Left cardiac atrium (tissue), 4 donors: ENCODE data around the gene NFAM1. TPM values are rescaled to one million over a fixed set of nuclear protein-coding genes. Genes with fewer than 3 reads are reported as not detected.

Source experiments
- ATAC-seq, 2 donors: fragments of 200-7000 bp; cut with Tn5 transposase; one replicate each; pipeline ENCODE4 v1.9.1; 2020; ENCODE audit warnings: mild to moderate bottlenecking in 2 of 2, moderate library complexity in 2 of 2
- DNase-seq: peaks from one replicate; pipeline ENCODE4 v3.0.0-alpha.2; 2020
- intact Hi-C, 2 donors: fragments of 100-400 bp; cut with DNase I; formaldehyde crosslinking; loops; one replicate each; pipeline versions ENCODE4 v1.14.1 to v1.15.1; 2022 to 2023
- total RNA-seq, 2 donors: library from RNA; stranded (reverse); fragmentation: NEBNext Ultra II Directional; extraction: Animal tissue kit (Norgen Biotek cat#: 25700); gene quantifications; one replicate each; pipeline ENCODE4 v1.2.1, GENCODE V29; 2021
- donor health status: DM: no; HTN: yes; CAD: no.
- donor health status: DM: no; HTN: yes; CAD: no; lungs with severe emphysema.
- donor health status: DM: yes; HTN: yes; CAD: no.
- donor health status: Dilated cardiomyopathy.

Gene NFAM1
- total RNA-seq, 2 donors from 2014 or later: 2.6 to 5.1 TPM

DNA sequence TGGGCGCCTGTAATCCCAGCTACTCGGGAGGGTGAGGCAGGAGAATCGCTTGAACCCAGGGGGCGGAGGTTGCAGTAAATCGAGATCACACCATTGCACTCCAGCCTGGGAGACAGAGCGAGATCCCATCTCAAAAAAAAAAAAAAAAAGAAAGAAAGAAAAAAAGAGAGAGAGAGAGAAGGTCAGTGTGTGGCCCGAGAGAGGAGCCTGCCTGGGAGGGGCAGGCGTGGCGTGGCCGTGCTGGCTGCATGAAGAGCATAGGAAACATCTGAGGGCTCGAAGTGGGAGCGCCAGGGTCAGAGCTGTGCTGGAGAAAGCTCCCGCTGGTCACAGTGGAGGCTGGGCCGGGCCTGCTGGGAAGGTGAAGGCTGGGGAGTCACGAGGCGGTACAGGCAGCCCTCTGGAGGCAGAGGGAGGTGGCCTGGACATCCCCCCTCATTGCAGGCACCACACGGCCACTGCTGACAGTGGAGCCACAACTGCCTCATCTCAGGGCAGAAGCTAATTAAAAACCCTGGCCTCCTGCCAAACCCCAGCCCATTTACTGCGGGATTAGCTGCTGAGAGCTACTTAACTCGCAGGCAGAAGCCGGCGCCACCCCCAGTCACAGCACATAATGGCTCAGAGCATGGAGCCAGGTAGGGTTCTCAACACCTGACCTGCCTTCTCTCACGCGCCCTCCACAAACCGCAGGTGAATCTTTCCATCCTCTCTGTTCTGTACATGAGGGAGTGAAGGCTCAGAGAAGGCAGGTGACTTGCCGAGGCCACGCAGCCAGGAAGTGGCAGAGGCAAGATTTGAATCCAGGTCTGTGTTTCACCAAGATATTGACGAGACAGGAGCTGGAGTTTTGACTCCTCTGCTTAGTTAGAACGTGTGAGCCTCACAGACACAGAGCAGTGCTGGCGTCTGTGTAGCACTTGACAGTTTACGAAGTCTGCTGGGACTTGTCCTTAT, 32.6 kb downstream of the NFAM1 start:
- peak; percentile 37 for DNase-seq
- intact Hi-C loops: no loop called here
- ATAC-seq: peak; percentile 18 to 40

DNA sequence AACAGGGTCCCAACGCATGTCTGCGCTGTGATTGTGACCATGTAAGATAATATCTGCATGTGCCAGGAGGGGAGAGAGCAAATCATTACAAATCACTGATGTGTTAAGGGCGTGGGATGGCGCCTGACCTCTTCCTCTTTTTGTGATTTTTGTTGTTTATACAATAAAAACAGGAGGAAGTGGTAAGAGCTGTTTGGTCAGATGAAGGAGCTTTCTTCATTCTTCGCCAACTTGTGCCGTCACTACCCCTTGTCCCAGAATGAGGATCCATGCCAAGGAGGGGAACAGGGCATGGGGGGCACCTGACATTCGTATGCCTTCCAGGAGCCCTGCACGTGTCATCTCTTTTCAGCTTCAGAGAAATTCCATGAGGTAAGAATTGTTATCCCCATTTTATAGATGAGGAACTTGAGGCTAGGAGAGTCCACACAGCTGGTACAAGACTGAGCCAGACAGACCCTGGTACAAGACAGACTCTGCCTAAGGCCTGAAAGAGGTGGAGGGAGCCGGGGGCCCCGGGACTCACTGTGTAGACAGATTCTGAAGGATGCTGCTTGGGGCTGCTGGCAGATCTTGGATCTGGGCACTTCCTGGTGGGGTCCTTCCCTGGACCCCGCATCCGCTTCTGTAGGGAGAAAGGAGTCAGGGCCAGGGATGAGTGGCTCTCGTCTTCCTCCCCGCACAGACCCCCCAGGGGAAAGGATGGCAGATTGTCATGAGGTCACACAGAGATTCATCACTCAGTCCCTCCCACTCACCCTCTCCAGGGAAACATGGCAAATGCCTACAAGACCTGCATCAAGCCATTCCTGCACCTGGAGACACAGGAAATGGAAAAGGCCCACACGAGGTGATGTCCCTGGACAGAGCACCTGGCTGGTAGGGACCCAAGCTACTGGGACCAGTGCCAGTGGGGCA, 34.6 kb downstream of the NFAM1 start:
- intact Hi-C loops: no loop called here
- ATAC-seq (peak; percentile 61 to 67), DNase-seq (no peak)

DNA sequence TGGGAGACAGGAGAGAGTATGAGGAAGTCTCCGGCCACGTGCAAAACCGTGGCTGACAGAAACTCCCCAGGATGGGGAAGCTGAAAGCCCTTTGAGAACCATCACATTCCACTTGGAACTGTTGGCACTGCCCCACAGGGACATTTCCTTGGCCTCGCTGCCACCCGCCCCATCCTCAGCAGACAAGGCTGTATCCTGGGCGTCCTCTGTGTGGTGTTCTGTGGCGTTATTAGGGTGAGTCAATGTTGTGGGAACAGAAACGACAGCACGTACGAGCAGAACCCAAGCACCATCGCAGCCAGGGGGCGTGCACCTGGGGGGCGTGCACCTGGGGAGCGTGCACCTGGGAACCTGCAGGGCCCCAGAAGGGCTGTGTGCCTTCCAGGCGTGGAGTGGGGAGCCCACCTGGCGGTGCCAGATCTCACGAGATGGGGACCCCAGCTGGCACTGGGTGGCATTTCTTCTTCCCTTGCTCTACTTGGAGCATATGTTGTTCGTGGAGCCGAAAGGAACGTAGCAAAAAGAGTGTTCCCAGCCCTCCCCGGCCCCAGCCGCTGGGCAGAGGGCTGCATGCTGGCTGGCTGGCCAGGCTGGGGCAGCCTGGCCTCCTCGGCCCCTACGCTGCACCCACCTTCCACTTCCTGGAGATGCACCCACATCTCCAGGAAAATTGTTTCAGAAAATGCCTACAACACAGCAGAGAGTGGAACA, 35.4 kb downstream of the NFAM1 start:
- intact Hi-C loops: no loop called here
- ATAC-seq (peak; percentile 47 to 57), DNase-seq (no peak)

DNA sequence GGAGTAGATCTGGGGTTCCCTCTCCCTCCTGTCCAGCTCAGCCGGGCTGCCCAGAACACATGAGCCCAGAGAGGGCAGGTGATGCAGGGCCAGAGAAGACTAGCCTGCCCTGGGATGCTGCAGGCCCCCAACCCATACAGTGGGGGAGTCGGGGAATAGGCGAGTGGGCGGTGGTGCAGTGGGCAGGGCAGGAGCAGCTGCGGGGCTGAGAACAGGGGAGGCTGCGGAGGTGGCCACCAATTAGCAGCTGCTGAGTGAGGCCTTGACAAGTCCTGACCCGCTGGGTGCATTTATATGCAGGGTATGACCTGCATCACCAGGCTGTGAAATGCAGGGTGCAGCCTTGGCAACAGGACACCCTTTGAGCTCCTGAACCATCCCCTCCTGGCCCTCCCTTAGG, 43.1 kb downstream of the NFAM1 start:
- DNase-seq (no peak), ATAC-seq (no peak)
- intact Hi-C loops: no loop called here

DNA sequence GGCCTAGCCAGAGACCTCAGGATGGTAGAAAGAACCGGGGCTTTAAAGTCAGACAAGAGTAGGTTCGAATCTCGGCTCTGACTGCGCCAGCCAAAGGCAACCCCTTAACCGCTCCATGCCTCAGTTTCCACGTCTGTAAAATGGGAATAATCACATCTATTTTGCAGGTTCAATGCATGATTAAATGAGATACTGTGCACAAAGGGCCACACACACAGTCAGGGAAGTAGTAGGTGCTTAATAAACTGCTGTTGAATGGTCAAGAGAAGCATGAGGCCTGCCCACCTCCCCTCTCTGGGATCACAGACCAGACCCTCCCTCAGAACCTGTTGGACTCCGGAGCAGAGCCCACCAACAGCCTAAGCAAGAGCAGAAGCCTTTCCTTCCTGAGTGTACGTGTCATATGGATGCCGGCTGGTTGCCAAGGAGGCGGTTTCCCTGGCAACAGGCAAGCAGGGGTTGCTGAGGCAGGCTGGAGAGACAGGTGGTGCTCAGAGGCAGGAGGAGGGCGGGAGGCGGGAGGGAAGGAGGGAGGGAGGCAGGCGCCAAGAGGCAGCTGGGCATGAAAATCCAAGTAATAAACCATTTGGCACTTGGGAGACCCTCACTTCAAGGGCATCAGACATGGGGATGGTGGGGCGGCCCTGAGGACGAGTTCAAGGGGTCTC, 43.9 kb downstream of the NFAM1 start:
- no peak for DNase-seq
- ATAC-seq: no peak
- intact Hi-C loops: no loop called here

DNA sequence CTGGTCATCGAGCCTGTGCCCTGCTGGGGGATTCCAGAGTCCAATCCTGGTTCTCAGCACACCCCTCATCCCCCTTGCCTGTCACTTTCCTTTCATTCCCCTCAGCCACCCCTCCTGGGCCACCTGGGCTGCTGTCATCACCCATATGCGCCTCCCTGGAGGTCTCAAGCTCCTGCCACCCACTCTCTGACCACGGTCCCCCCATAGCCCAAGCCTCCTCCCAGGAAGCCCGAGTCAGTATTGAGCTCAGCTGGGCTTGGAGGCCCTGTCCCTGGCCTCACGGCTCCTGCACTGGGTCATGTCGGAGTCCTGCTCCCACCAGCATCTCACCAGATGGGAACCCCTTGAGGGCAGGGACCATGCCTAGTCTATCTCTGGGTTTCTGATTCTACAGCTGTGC, 44.6 kb downstream of the NFAM1 start:
- intact Hi-C loops: no loop called here
- DNase-seq: no peak
- ATAC-seq: no peak

DNA sequence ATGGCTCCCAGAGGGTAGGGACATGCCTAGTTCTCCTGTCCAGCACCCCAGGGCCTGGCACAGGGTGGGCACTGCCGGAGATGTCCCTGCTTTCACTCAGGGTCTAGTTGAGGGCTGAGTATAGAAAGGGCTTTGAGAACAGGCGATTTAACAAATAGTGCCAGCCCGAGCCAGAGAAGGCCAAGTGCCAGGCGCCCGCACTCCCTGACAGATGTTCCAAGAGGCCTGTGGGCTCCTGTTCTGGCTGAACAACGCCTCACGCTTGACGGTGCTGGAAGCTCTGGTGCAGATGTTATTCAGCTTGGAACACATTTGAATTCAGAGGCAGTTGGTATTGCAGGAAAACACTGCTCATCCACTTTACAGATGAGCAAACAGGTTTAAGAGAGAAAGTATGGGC, 46.5 kb downstream of the NFAM1 start:
- intact Hi-C loops: no loop called here
- no peak for DNase-seq
- ATAC-seq: no peak

DNA sequence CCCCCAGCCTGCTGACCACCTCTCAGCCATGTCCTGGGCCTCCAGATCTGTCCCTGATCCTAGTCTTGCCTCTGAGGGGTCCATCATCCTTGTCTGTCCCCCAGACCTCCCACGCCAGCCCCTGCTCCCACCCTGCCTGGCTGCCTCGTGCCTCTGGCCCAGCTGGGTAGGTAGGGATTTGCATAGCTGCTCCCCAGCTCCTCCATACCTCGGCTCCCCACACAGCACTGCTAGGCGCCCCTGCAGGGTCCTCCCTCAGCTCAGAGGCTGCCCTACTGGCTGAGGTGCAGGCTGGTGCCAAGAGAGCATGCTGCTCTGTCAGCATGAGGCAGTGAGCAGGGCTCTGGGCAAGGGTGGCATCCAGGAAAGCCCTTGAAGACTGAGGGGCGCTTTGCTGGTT, 47.7 kb downstream of the NFAM1 start:
- DNase-seq: no peak
- intact Hi-C loops: no loop called here
- no peak for ATAC-seq

DNA sequence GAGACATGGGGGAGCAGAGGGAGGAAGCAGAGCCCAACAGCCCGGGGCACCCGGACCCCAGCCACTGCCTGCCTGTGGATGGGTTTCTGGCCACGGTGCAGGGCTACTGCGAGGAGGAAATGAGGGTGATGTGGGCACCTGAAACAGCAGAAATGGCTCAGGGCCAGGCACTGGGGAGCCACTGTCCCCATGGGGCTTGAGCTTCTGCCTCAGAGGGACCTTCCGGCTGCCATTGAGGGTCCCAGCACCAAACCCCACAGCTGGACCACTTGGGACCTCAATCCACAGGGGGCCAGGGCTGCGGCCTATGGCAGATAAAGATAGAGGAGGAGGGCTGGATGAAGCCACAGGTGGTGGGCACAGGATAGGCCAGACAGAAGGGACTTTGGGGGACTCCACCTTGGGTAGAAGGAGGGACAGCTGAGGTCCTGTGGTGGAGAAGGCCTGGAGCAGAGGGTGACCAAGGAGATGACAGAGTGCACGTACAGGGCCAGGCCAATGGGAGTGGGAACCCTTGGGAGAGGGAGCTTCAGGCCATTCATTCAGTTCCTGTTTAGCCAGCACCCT, 48.3 kb downstream of the NFAM1 start:
- DNase-seq: no peak
- intact Hi-C loops: no loop called here
- ATAC-seq: no peak

DNA sequence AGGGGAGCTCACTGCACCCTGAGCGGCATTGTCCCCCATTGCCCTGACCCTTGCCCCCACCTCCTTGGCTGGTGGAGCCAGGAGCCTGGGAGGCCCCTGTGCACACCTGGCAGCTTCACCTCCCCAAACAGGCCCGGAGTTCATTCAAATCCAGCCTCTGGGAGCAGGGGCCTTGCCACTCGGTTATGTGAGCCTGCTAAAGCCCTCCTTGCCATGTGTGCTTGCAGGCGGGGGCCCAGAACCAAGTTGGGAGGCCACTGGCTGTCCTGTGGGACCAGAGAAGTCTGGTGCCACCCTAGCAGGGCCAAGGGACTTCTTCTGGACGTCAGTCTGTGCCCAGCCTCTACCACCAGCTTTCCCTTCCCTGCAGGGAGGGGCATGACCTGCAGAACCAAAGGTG, 48.9 kb downstream of the NFAM1 start:
- DNase-seq (no peak), ATAC-seq (no peak)
- intact Hi-C loops: no loop called here

DNA sequence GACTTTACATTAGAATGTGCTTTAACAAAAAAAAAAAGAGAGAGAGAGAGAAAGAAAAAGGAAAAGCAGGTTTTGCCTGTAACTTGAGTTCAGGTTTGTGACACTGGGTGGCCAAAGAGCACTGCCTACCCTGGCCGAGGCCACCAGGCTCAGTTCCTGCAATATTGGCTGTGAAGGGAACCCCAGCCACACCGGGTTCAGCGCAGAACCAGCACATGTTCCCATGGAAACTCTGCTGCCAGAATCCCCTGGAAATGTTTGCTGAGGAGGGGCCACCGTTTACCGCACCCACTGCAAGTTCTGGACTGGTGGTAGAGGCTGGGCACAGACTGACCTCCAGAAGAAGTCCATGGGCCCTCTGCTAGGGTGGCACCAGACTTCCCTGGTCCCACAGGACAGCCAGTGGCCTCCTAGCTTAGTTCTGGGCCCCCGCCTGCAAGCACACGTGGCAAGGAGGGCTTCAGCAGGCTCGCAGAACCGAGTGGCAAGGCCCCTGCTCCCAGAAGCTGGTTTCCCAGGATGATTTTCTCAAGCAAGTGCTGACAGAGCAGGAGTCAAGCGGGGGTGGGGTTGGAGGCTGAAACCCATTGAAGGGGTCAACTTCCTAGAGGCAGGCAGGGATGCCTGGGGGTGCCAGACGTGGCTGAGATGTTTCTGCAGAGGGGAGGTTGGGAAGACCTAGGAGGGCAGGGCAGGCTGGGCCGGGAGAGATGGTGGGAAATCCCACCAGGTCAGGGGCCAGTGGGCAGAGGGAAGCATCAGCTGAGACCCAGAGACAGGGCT, 51.2 kb downstream of the NFAM1 start:
- ATAC-seq: no peak
- no peak for DNase-seq
- intact Hi-C loops: no loop called here

DNA sequence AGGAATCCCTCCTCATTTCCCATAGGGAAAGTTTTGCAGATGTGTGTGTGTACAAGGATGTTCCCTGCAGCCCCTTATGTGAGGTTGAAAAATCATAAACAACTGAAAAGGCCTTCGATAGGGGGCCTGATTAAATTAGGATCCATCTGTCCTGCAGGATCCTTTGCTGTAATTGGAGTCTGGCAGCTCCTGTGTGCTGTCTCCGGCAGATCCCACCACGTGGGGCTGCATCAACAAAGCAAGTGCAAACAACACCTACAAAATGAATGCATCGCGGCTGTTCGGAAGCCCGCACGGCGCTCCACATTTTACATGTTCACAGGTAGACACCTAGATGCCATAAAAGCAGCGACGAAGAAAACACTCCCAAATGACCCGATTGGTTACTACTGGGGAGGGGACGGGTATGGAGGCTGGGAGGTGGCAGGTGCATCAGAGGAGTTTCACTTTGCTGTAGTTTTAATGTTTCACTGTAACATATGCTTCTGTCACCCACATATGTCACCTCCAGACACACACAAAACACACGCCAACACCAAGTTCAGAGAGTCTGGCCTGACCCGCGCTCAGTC, 52.2 kb downstream of the NFAM1 start:
- intact Hi-C loops: no loop called here
- ATAC-seq (no peak), DNase-seq (no peak)

DNA sequence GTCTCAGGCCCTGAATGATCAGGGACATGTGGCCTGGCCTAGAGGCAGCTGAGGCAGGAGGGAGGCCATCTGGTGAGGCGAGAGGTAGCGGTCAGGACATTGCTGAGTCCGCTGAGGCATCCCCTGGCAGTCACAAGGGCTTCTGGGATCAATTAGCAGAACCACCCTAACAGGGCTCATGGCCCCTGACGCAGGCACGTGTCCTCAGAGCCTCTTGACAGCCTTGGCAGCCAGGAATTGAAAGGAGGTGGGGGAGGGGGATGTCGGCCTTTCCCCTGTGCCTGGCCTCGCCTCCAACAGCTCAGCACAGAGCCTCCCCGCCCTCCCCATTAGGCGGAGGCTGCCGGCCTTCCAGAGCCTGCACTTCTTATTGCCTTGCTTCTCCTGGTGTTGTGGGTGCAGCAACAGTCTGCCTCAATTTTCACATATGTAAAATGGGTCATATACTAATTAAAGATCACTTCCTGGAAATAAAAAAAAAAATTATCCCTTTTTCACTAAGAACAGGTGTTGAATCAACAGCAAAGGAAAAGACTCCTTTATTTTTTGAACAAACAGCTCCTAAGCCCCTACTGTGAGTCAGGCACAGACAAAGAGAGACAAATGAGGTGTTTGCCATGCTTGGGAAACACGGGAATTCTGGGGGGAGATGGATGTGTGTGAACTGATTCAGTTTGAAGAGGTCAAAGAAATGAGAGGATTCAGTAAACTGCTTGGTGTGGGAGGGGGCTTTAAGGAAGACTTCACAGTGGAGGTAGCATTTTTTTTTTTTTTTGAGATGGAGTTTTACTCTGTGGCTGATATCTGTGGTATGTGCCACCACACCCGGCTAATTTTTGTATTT, 55.3 kb downstream of the NFAM1 start:
- DNase-seq (peak; percentile 75), ATAC-seq (peak; percentile 74 to 89)
- intact Hi-C loops: no loop called here

DNA sequence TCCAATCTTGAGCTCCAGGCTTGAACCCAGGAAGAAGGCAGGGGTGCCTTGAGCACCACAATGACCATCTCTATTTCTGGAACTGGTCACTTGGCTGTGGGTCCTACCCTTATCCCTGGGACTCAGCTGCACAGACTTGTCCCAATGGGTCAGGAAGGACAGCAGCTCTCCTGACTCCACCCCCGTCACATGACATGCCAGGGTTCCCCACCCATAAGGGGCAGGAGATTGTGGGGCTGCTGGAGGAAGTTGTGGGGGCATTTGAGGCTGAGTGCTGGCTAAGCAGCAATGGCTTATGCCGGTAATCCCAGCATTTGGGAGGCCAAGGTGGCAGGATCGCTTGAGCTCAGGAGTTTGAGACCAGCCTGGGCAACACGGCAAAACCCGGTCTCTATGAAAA, 56.2 kb downstream of the NFAM1 start:
- DNase-seq: peak; percentile 54
- peak; percentile 28 to 52 for ATAC-seq
- intact Hi-C loops: no loop called here

DNA sequence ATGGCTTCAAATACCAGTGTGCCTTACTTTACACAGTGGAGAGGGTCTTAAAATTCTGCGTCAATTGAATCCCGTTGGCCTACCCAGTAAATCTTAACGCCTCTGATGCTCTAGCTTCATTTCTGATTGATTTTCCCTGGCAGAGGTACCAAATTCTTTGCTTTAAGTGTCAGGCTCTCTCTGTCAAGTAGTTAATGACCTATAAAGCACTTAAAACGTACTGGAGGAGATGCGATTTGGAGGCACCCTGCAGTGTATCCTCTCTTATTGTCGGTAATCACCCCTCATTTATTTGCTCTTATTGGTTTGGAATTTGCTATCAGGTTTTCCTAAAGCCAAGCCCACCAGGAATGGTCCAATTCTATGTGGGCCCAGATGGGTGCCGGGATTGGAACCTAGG, 59.2 kb downstream of the NFAM1 start:
- intact Hi-C loops: no loop called here
- no peak for DNase-seq
- ATAC-seq: no peak

DNA sequence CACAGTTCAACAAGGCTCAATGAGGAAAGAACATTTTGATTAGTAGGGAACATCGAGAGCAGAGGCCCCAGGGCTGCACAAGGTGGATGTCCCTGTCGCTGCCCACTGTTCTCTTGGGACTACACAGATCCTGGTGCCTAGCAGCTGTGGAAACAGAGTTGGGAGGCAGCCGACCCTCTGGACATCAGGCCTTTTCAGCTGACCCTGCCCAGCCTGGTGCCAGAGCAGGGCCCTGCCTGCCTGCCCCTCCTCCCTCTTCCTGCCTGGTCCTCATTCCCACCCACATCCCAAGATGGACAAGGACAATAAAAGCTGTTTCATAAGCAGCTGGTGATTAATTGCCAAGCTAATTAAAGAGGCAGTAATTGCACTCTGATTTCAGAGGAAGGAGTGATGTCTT, 60.7 kb downstream of the NFAM1 start:
- no peak for ATAC-seq
- DNase-seq: no peak
- intact Hi-C loops: no loop called here

DNA sequence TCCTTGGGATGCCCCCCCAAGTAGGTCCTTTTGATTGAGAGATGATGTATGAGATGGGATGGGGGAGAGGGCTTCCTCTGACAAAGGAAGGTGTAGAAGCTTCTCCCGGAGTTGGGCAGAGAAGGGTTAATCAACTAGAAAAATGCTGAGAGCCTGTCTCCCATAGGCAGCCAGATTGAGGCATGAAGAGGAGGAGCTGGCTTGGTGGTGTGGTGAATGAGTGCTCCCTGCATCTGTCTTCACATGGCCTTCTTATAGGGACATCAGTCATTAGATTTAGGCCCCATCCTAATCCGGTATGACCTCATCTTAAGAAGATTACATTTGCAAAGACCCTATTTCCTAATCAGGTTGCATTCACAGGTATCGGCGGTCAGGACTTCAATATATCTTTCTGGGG, 61.1 kb downstream of the NFAM1 start:
- intact Hi-C loops: no loop called here
- DNase-seq: no peak
- no peak for ATAC-seq
